Neural progenitor cell (in vitro differentiated cells): ENCODE results near the gene SPATA16.

Source experiments
- EZH2 ChIP-seq: fragments of 200-600 bp; sonication (generic); IDR thresholded peaks from 2 replicates; pipeline ENCODE4 v1.6.1; 2017; ENCODE audit warnings: antibody characterized with exemption, mild to moderate bottlenecking, moderate library complexity
- EZH2phosphoT487 ChIP-seq: fragments of 200-600 bp; sonication (generic); IDR thresholded peaks from 2 replicates; pipeline ENCODE4 v1.6.1; 2017; ENCODE audit warnings: antibody characterized with exemption
- TF ChIP-seq, protein P1 (sequence below): fragments of 200-600 bp; sonication (generic); IDR thresholded peaks from 2 replicates; pipeline ENCODE4 v1.5.1; 2017; ENCODE audit warnings: antibody characterized with exemption, mild to moderate bottlenecking

DNA sequence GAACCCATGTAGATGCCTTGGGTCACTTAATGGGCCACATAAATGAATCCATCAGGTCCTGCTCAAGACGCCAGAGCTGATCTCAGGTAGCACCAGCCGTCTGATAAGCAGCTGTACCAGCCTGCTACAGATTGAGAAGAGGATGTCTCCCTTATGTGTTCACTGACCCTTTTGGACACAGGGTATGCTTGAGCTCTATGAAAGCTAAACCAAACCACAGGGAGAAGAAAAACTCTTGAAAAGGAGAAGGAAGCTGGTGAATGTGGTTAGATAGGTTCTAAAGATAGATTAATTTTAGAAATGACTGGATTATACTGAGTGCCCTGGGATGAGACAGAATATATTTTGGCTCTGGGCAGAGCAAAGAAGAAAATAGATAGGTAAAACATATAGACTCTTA lies 187.5 kb downstream of the SPATA16 start:
- TF ChIP-seq, protein P1, sequence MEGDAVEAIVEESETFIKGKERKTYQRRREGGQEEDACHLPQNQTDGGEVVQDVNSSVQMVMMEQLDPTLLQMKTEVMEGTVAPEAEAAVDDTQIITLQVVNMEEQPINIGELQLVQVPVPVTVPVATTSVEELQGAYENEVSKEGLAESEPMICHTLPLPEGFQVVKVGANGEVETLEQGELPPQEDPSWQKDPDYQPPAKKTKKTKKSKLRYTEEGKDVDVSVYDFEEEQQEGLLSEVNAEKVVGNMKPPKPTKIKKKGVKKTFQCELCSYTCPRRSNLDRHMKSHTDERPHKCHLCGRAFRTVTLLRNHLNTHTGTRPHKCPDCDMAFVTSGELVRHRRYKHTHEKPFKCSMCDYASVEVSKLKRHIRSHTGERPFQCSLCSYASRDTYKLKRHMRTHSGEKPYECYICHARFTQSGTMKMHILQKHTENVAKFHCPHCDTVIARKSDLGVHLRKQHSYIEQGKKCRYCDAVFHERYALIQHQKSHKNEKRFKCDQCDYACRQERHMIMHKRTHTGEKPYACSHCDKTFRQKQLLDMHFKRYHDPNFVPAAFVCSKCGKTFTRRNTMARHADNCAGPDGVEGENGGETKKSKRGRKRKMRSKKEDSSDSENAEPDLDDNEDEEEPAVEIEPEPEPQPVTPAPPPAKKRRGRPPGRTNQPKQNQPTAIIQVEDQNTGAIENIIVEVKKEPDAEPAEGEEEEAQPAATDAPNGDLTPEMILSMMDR, result no peak
- TF ChIP-seq EZH2, result no peak
- TF ChIP-seq EZH2phosphoT487, result no peak
